NCI-H748 (cell line): ENCODE results near the gene FOXP1.
A peak's percentile ranks its signal among the peaks of the same experiment; 100 is the strongest.
"Not testable (repeated sequence)": the region's sequence is repeated elsewhere in the genome, so short reads cannot be mapped to it uniquely, and the experiment has no call there.

Source experiments
- DNase-seq: peaks from one replicate; lab custom pipeline; 2025; ENCODE audit not compliant: unreplicated experiment; lab: John Stamatoyannopoulos, UW

Gene FOXP1

DNA sequence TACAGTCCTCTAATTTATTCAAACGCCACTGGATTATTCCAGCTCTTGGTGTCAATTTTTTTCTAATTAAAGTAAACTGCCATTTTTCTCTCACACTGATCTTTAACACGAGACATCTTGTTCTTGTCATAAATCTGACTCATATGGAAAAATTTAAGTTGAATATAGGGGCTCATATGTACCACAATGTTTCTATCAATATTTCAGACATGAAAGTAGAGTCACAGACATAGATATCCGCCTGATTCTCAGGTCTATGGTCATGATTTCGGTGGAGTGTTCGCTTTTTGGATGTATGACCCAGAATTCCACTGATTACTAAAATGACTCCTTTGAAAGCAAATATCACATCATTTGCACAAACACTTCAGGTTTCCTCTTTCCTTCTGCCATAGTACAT lies 552.8 kb downstream of the FOXP1 start:
- no peak for DNase-seq

DNA sequence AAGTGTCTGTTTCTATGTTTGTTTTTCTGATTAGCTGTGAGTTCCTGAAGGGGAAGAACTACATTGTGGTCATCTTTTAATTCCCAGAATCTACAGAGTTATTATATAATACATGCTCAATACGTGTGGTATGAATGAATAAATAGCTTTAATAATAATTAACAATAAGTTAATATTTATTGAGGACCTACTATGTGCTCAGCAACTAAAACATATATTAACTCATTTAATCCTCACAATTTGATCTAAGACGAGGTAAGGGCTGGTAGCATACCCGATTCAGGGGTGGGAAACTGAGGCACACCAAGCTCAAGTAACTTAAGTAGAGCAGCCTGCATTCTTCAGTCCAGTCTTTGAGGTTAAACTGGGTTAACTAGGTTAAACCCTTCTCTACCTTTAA lies 553.8 kb downstream of the FOXP1 start:
- no peak for DNase-seq

DNA sequence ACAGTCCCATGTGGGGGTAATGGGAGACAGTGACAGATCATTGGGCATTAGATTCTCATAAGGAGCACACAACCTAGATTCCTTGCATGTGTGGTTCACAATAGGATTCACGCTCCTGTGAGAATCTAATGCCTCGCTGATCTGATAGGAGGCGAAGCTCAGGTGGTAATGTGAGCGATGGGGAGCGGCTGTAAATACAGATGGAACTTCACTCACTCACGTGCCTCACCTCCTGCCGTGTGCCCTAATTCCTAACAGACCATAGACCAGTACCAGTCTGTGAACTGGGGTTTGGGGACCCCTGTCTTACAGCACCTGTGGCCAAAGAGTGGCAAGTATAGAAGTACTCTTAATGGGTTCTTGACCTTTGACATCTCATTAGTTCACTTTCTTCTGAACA lies 554.7 kb downstream of the FOXP1 start:
- no peak for DNase-seq

DNA sequence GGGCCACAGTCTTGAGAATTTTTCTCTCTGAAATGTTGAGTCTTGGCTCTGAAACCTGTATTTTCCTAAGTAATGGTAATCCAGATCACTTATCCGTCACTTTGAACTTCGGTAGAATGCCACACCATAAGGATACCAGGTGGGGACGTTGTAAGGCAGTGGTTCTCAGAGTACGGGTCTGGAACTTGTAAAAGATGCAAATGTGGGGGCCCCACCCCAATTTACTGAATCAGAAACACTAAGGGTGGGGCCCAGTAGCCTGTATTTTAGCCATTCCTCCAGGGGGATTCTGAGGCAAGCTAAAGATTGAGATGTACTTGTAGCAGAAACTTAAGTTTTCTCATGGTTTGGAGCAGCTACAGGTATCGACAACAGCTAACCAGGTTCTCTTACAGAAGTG lies 555.3 kb downstream of the FOXP1 start:
- no peak for DNase-seq

DNA sequence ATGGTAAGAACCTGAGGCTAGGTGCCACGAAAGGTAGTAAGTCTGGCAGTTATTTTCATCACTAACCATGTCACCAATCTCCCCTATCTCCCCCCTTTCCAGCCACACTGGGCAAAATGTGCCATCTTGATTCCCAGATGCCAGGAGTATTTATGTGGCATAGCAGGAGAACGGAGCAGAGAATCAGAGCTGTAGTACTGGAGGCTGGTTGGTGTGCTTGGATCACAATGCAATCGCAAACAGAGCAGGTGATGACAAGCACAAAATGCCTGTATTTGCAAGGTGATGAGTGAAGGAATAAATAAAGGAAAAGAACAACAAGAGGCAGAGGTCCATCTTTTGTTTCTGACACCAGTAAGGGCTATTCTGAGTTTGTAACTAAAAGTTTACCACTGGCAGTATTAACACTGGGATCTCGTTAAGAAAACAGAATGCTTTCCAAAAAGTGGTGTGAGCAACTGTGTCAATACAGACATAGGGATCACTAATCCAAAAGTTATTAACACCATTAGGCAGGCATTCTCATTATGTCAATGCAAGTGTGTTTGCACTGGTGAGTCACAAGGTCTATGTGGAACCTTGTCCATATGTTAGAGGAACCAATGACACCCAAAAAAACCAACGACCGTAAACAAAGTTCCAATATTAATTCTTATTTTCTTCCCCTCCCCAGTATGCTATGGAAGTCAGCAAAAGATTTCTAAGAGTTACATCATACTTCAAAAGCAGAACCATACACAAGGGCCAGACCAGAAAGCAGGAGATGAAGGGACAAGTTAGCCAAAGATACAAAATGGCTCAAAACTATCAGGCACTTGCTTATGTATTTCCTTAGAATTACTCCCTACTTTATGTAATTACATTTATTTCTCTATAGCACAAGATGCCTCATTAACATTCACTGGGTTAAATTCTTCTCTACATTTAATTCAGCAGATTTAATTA lies 556.6 kb downstream of the FOXP1 start:
- peak; percentile 32 for DNase-seq

DNA sequence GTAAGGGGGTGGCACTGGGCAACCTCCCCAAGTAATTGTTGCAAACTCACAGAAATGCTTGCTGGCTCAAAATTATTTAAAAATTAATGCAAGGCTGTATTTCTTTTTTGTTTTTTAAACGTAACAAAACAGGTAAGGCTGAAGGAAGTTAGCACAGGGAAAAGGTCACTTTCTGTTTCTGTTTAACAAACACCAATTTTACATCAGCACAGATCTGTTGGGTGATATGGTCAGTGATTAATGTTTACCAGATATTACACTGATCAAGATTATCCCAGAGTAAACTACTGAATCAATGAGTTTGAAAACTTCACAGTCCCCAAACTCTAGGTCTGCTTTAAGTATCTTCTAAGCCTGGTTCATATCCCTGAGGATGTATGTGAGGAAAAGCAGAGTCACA lies 558.0 kb downstream of the FOXP1 start:
- no peak for DNase-seq

DNA sequence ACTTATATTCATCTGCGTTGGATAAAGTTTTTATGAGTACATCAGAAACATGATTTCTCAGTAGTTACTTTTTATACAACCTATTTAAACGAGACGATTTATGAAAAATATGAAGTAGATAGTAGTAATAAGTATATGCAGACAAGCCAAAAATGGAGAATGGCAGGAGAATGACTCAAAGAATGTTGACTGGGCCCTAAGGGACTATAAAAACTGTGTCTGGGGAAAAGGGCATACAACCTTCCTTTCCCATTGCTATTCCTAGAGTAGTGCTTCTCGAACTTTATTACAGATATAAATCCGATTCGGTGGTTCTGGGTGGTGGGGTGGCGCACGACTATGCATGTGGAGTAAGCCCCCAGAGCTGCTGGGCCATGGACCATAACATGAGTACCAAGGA lies 558.5 kb downstream of the FOXP1 start:
- DNase-seq, result no peak

DNA sequence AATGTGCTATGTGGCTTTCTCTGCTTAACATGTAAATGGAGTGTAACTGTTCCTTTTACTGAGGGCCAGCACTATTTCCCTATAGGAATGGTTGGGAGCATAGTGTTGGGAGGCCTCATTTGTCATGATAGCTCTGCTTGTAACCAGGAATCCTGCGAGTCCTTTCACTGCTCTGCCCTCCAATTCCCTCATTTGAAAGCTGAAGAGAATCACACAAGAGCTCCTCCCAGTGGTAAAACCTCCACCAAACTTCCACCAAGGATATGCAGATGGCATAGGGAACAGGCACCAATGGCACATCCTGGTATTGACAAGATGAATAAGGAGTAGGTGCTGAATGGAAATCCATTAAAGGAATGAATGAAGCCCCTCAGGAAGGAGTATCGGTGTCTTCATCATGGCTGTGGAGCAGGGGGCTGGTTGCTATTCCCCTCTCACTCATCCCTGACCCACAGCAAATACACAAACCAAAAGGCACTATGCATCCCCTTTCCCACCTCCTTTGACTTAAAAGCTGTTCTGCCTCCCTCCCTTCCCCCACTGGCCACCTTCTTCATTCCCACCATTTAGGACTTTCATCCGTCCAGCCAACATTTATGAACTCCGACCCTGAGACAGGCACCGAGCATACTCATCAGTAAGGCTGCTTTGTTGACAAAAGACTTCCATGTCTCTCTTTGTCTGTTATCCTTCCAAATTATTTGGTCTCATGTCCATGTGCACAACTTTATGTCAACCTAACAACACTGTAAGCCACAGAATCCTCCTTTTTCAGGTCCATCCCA lies 560.8 kb downstream of the FOXP1 start:
- DNase-seq, result peak; percentile 37

DNA sequence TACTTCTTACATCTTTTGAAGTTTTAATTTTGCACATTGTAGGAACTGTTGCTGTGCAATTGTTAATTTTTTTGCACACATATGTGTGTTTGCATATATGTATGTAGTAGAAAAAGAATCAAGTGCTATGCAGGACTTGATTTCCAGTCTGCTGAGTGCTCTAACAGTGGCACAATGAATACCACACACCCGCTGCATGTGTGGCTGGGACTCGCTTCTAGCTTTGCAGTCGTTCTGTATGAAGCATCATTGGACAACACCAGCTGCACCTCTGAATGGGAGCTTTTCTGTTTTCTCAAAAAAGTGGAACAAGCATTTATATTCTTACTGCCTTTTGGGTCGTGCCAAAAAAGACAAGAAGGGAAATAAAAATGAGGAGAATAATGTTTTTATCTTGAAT lies 564.7 kb downstream of the FOXP1 start:
- DNase-seq, result no peak

DNA sequence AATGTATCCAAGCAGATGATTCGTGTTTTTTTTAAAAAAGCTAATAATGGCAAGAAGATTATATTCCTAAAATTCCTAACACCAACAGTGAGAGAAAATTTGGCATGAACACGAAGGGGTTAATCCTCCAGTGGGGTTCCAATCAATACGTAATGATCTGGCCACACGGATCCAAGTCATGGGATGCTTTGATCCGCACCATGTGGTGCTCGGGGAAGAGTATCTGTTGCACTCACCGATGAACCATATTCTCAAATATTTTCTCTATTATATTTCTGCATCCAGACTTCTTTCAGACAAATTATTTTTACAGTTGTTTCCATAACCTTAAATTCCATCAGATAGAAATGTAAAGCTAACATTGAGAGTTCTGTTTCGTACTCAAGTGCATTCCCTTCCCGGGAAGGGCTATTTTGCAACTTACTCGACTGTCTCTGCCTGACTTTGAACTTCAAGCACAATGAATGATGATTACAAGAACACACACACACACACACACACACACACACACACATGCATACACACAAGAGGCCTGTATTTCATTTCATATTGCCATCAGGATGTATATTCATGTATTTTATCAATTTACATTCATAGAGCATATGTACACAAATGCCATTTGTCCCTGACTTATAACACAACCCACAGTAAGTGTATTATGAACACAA lies 567.2 kb downstream of the FOXP1 start:
- no peak for DNase-seq

DNA sequence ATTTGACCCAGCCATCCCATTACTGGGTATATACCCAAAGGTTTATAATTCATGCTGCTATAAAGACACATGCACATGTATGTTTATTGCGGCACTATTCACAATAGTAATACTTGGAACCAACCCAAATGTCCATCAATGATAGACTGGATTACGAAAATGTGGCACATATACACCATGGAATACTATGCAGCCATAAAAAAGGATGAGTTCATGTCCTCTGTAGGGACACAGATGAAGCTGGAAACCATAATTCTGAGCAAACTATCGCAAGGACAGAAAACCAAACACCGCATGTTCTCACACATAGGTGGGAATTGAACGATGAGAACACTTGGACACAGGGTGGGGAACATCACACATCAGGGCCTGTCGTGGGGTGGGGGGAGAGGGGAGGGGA lies 568.9 kb downstream of the FOXP1 start:
- DNase-seq, result not testable (repeated sequence)

DNA sequence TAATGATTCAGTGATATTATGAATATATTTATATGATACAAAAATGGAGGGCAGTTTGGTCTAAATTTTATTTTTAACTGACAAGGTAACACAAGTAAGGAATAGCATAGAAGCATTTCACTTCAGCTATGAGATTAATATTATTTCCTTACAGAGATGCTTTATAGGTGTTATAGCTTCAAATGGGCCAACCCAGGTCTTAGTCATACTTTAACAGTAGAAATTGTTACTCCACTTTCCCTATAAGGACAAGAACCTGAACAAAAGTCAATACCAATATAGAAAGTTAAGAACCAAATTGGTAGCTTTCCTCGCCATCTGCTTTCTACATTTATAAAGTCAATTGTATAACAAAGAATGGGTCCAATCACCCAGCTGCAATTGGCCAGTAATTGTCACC lies 570.6 kb downstream of the FOXP1 start:
- no peak for DNase-seq

DNA sequence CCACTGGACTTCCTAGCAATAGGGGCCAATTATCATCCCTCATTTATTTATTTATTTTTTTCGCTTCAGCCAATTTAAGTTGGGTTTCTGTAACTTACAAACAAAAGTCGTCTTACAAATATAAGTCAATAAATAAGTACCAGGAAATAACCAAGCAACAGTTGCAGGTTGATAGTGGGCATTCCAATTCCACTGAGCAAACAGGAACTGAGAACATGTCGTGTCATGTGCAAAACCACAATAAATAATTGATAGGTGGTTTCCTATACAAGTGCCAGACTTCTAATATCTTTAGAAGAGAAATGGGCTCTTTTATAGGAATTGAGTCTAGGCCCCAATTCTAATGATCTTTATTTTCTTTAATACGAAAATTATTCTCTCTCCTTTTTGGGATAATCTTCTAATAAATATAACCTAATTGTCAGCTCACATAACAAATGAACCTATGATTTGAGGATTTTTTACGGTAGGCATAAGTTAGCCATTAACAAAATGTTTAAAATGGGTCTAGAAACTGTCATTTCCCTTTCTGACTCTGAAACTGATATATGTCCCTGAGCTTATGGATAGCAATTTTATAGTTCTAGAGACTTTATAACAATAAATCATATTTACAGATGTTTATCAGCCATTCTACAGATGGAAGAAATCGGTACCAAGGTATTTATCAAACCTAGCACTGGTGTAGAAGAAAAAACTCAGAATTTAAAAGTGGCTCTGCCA lies 571.8 kb downstream of the FOXP1 start:
- DNase-seq, result no peak

DNA sequence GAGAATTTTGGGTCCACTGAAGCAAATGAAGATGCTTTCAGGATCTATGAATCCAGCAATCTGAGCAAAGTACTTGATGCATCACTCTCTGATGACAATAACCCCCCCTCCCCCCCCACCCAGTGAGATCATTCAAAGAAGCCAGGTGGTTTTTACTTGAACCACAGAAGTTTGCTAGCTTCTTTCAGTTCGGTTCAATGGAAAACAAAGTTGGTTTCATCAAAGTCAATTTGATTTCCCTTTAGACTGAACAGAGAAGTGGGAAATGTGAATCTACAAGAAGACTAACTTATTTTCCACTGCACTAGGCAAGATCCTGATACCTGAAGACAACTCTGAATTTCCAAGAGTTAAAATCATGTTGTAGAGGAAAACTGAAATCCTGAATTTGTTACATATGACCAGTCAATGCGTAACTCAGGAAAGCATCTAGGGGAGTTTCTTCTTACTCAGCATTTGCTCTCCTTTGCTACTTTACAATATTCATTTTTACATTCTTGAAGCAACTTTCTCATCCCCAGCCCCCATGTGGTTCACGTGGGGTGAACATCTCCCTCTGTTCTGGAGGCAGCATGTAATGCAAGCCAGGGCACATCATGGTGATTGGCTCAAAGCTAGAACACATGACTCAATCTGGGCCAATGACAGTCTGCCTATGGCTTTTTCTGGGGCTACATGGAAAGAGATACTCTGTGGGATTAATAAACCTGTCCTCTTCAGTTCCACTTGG lies 572.6 kb downstream of the FOXP1 start:
- no peak for DNase-seq

DNA sequence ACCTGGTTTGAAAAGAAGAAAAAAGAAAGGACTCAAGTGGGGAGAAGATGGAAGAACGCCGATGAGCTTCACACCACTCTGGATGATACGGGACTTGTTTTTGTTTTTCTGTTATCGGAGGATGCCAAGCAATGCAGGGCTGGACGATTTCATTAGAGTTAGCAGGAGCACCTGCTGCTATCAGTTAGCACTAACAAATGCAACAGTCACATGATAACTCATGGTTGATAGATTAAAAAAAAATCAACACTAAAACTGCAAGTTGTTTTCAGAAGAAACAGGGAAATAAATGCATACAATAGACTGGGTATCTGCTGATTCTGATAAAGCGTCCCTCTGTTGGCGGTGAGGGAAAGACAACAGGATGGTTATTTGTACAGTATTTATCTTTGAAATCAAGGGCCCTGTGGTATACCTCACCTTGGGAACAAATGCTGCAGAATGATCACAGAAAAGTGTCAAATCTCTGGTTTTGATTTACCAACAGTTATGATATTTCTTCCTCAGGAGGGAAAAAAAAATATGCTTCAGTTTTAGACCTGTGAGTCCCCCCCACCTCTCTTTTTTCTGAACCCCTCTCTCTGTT lies 575.1 kb downstream of the FOXP1 start:
- peak; percentile 17 for DNase-seq

DNA sequence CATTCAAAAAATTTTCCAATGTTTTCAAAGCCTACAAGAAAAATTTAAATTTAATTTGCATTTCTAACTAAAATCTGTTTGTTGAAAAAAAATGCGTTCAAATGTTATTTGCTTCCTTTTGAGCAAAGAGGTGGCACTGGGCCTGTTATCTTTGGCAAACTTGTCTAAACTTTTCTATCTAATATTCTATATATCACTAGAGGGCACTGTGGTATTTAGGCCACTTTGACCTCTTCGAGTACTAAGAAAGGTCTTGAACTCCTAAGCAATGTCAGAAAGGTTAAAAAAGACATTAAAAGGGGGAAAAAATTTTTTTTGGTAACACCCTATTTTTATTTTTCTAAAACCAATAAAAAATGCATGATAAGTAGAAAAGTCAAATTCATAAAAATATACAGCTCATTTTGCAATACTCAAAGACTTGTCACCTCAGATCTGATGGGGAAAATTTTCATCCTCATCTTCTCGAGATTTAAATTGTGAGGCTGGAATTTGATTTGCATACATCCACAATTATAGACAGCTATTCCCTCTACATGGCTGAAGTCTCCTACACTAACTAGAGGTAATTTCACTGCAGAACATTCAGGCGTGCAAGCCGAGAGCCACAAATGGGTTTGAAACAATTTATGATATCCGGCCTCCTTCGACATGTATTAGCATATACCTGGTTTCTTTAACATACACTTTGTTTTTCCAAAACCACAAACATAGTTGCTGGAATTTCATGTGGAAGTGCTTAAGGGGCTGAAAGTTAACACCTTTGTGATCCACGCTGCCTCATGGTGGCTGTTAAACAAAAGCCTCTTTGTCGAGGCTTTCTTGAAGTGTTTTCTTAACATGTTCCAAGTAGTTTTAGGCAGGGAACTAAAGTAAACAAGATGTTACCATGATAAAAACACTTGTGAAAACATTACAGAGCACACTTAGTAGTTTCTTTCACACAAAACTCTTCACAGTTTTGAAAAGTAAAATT lies 576.4 kb downstream of the FOXP1 start:
- peak; percentile 27 for DNase-seq

DNA sequence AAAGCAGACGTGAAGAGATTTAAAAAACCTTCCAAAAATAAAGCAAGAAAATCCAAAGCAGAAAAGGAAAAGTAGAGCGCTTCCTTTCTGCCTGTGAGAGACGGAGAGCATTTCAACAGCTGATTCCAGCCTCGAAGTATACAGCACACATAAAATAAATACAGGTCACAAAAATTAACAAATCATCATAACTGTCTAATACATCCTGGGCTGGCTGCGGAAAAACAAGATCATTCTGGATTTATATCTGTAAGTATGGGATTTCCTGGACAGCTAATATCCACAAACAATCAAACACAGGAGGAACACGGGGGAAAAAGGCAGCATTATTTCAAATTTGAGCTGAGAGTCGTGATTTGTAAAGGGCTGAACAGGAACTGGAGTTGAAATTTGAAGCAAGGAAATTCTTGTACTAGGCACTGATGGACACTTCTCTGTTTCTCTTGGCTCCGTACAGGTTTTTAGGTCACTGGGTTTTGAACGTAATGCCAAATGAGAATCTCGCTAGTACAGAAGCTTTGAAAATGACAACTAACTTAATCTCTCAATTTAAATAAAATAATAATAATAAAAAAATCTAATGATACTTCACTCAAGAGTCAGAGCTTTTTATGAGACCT lies 577.7 kb downstream of the FOXP1 start:
- DNase-seq, result no peak

DNA sequence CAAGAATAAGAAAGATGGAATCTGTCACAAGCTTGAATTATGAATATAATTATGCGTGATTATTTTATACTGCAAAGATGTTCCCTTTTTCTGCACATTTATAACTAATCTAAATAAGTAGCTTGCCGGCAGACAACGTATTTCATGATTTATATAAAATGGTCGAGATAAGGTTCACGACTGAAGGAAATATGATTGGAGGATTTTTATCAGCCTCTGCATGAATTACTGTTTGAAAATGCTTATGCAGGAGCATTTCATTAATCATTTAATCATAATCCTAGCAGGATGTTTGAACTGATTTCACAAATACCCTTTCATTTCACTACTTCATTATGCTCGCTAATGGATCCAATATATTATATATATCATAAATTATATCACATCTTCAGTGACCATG lies 580.0 kb downstream of the FOXP1 start:
- no peak for DNase-seq
